Epithelial cell of proximal tubule (primary cell): ENCODE data around the gene GPR153. TPM values are rescaled to one million over a fixed set of nuclear protein-coding genes. Genes with fewer than 3 reads are reported as not detected.

Experiments used
- DNase-seq: peaks from one replicate; pipeline ENCODE4 v3.0.0-alpha.2; 2011; ENCODE audit warnings: low read depth
- H3K4me3 ChIP-seq: 2 replicates; pipeline ENCODE4 v1.5.1; 2011; ENCODE audit warnings: low read depth, mild to moderate bottlenecking, low read length
- CTCF ChIP-seq: conservative IDR thresholded peaks from 2 replicates; pipeline ENCODE4 v1.5.1; 2012; ENCODE audit warnings: low read depth, mild to moderate bottlenecking, low read length
- total RNA-seq: library from RNA; depleted of rRNA; stranded (reverse); fragments of >200 nt; gene quantifications from 2 replicates; pipeline ENCODE4 v1.2.3, GENCODE V29; 2015

The GPR153 gene
- total RNA-seq, 1 donor from 2014 or later, result 6.4 TPM

- TF ChIP-seq CTCF, result no peak
- no peak overlapping the region for H3K4me3 ChIP-seq
- DNase-seq, result no peak
These were observed 20.7 kb downstream of the GPR153 start for GRCh38 chr1:6239950-6240768.

- no peak for TF ChIP-seq CTCF
- H3K4me3 ChIP-seq, result no peak overlapping the region
- no peak for DNase-seq
These were observed 21.6 kb downstream of the GPR153 start for GRCh38 chr1:6239213-6239752.

- no peak overlapping the region for H3K4me3 ChIP-seq
- DNase-seq, result no peak
- no peak for TF ChIP-seq CTCF
These were observed 23.8 kb downstream of the GPR153 start for GRCh38 chr1:6237093-6237492.

- DNase-seq, result no peak
These were observed 25.6 kb downstream of the GPR153 start for GRCh38 chr1:6235296-6235677.

DNA sequence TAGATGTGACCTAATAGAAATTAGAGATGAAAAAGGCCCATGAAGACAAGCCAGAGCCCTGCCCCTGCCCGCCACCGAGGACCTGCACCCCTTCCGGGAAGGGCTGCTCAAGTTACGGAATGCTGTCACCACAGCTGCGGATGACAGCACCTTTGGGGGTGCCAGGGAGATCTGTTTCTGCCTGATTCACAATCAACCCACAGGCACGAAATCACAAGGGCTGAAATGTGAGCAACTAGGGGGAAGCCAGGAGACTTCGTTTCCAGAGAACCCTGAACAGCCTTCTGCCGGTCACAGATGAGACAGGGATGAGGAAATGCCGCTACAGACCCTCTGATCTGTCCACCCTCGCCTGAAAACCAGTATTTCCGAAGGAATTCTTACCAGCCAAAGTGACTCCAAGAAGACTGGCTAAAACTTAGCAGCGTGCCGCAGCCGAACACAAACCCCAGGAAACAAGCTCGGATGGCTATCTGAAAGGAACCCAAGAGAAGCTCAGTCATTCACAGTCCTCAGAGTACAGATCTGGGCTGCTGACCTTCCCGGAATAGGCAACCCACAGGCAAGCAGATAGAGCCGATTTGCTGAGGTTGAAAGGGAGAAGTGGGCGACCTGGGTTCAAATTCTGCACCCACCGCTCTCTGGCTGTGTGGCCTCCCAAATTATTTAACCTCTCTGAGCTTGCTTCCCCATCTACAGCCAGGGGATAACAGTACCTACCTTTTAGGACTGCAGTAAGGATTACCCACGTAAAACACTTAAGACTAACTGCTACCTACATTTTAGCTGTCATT lies 26.2 kb downstream of the GPR153 start:
- H3K4me3 ChIP-seq, result peak overlapping the region; percentile 95
- no peak for DNase-seq
- no peak for TF ChIP-seq CTCF

More at GRCh38 chr1:6235296-6235677, 25.6 kb downstream of the GPR153 start:
- peak overlapping the region; percentile 95 for H3K4me3 ChIP-seq
- TF ChIP-seq CTCF, result no peak

DNA sequence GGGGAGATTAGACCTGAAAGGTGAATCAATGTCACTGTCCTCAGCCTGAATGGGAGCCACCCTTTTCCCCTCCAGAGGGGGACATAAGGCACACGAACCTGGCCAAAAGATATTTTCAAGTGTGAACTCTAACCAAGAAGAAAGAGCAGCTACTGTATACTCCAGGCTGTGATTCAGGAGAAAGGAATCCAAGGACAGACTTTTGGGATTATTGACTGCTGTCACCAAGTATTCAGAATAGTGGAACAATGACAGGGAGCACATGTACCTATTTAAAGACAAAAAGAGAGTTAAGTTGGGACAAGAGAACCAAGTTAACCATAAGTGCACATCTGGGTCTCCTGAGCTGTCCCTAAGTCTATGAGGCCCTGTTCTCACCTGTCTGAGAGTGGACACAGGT lies 27.5 kb downstream of the GPR153 start:
- no peak overlapping the region for H3K4me3 ChIP-seq
- DNase-seq, result no peak
- TF ChIP-seq CTCF, result no peak
